HG03457 (cell line): ENCODE measurements around the gene GID4.

Source experiments
- ATAC-seq: cut with Tn5 transposase; IDR thresholded peaks from one replicate; pipeline ENCODE4 v1.9.1; 2021; ENCODE audit warnings: moderate number of reproducible peaks; ENCODE audit not compliant: unreplicated experiment

Gene GID4

GRCh38 chr17:18099516-18099915, 60.3 kb downstream of the GID4 start:
- no peak for ATAC-seq

DNA sequence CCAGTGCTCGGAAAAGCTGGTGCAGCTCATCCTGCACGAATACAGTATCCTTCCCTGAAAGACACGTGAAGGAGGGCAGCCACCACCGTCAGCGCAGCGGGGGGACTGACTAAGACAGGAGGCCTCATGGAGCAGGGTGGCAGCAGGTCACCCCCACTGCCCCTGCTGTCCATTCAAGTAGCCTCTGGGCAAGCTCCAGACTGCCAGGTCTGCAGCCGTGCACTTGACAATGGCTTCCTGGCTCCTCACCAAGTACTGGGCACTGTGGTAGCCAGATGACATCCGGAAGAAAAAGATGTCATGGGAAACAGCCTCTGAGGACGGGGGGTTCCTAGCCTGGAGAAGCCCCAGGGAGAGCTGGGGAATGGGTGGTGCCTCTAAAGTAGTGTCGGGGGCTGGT, 61.4 kb downstream of the GID4 start:
- ATAC-seq: no peak

DNA sequence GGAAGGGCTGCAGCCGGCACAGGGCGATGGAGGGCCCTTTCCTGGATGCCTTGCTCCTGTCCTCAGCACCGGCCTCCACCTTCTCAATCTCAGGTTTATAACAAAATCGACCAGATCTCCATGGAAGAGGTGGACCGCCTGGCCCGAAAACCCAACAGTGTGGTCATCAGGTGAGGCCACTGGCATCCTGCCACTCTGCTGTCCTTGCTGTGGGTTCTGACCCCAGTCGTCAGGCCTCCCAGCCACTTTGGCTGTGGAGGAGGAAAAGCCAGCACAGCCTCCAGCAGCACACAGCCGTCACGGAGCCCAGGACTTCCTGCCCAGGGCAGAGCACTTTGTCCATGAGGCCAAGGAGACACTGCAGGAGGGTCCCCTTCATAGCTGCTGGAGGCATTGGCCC, 62.6 kb downstream of the GID4 start:
- no peak for ATAC-seq

- no peak for ATAC-seq
Observed at GRCh38 chr17:18102640-18103039, 63.4 kb downstream of the GID4 start.

DNA sequence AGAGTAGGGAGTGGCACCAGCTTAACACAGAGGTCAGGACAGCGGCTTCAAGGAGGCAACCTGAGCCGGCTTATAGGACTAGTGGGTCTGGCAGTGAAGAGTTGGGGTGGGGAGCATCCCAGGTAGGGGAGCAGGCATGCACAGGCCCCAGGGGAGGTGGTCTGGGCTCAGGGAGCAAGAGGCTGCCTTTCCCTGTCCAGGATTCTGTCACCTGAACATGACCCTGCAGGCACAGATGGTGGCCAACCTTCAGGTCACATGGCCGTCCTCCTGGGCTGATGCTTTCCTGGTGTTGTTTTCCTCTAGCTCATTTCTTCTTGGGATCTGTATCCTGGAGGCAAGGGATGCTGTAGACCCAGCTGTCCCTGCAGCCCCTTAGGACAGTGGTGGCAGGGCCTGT, 65.8 kb downstream of the GID4 start:
- no peak for ATAC-seq

DNA sequence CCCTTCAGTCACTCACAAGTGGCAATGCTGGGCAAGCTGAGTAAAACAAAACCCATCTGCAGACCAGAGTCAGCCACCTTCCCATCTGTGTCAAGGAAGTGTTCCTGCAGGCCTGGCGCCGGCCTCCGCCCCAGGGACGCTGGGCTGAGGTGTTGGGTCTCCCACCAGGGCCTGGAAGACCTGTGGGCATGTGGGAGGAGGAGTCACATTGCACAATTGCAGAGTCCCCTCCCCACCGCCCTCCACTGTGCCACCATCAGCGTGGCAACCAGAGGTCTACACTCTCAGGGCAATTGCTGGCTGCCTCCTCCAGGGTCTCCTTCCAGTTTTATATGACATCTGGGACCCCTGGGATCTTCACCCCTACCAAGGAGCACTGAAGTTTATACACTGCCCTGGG, 66.4 kb downstream of the GID4 start:
- ATAC-seq: no peak

- ATAC-seq: no peak
Observed at GRCh38 chr17:18106211-18106610, 67.0 kb downstream of the GID4 start.

- no peak for ATAC-seq
Observed at GRCh38 chr17:18107061-18107790, 68.0 kb downstream of the GID4 start.

GRCh38 chr17:18107971-18108370, 68.8 kb downstream of the GID4 start:
- ATAC-seq: no peak

- no peak for ATAC-seq
Observed at GRCh38 chr17:18108401-18109312, 69.4 kb downstream of the GID4 start, which contains the start of gene MYO15A. Gene MYO15A, plus strand, starts transcription at chr17:18108756. Its CDS starts 10,045 bp downstream, at chr17:18118801.

DNA sequence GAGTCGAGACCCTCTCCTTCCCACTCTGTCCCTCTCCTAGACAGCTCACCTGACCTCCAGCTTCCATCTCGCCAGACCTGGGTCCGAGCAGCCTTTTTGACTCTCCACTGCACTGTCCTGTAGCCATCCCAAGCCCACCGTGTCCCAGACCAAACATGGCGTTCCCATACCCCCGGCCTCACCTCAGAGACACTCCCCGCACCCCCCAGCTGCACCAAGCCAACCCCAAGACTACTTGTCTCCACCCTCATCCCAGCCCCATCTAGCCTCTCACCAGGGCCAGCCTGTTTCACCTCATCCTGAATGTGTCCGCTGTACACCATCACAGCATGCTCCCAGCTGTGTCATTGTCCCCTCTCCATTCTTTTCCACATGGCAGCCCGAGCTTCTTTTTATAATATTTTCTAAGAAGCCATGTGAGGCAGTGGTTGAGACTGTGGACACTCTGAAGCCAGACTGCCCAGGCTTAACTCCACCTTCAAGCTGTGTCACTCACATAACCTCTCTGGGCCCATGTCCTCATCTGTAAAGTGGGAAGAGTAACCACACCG, 70.8 kb downstream of the GID4 start:
- ATAC-seq: no peak

DNA sequence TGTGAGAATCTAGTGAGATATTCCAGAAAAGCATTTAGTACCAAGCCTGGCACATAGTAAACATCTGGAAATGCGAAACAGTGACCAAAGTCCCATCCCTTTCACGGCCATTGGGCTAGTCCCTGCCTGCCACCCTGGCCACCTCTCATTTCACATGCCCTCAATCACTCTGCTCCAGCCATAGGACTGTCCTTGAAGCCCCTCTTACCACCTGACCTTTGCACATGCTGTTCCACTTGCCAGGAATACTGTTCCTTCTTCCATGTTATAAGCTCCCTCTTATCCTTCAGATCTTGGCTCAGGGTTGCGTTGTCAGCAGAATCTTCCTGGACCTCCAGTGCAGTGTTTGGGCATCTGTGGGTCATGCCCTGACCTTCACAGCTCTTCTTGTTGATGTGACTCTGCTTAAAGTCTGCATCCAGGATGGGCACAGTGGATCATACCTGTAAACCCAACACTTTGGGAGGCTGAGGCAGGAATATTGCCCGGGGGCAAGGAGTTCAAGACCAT, 71.5 kb downstream of the GID4 start:
- ATAC-seq: no peak

DNA sequence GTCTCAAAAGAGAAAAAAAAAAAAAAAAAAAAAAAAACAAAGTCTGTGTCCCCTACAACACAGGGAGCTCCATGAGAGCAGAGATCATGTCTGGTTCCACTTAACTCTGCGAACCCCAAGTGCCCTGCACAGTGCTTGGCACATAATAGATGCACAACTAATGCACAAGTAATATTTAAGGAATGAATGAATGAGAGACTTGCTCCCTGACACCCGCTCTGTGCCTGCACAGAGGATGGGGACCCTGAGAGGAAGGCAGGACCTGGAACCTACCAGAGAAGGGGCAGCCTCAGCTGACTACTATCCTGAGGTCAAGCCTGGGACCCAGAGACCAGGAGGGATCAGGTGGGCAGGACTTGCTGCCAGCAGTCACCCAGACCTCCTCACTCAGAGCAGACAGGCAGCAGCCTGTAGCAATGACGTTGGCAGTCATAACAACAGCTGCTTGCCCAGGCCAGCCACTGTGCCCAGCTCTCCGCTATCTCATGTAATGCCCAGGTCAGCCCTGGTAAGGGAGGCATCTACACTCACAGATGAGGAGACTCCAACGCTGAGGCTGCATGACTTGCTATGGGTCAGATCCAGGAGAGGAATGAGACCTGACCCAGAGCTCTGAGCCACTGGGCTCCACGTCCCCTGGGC, 72.2 kb downstream of the GID4 start:
- no peak for ATAC-seq

DNA sequence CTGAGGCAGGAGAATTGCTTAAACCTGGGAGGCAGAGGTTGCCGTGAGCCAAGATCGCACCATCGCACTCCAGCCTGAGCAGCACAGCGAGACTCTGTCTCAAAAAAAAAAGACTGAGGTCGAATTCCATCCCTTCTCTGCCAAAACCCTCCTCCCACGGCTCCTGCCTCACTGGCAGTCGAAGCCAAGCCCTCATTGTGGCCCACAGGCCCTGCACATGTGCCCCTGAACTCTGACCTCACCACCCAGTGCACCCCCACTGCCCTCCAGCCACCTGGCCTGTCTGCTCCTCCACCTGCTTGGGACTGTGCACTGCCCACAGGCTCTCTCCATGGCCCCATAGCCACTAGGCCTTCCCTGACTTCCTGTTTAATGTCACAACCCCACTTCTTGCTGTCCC, 76.3 kb downstream of the GID4 start:
- ATAC-seq: no peak

DNA sequence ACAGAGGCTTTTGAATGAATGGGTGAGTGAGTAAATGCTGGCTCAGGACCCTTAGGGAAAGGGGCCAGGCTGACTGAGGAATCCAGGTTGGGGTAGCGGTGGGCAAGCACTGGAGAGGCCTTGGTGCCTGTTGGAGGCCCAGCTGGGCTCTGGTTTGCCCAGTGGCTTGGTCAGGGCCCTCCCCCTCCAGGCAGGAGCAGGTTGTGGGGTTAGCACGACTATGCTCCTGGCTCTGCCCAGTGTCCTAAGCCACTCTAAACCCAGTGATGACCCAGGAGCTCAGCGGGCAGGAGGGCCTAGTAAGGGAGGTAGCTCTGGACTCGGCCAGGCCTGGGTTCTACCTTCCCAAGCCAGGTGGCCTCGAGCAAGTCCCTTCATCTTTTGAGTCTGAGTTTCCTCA, 76.9 kb downstream of the GID4 start:
- ATAC-seq: no peak

GRCh38 chr17:18117533-18117932, 78.3 kb downstream of the GID4 start:
- no peak for ATAC-seq
